ENCODE data around the gene ROBO2. TPM values are rescaled to one million over a fixed set of nuclear protein-coding genes. Genes with fewer than 3 reads are reported as not detected.

ROBO2 gene
- total and polyA plus RNA-seq, 10 of the 15 experiments (the other 5 are each of a cell fraction or from before 2014, with no cell fraction given): 0.22 to 2.5 (median 0.81) TPM

GRCh38 chr3:77626157-77626556, 586.3 kb downstream of the ROBO2 start (continued):
- no peak for TF ChIP-seq WRNIP1 (IDR thresholded peaks at IDR 0.05; ENCODE audit: borderline replicate concordance, low read depth, low read length)
- no peak for TF ChIP-seq MTA3 (IDR thresholded peaks at IDR 0.05; ENCODE audit: borderline replicate concordance, low read length)
- TF ChIP-seq POLR2AphosphoS2 (IDR thresholded peaks at IDR 0.05; ENCODE audit: low read depth, low read length): no peak
- no peak for TF ChIP-seq CUX1 (IDR thresholded peaks at IDR 0.05; ENCODE audit: insufficient replicate concordance, low read depth, low read length)
- no peak for TF ChIP-seq YBX1 (IDR thresholded peaks at IDR 0.05)
- TF ChIP-seq, protein P1, sequence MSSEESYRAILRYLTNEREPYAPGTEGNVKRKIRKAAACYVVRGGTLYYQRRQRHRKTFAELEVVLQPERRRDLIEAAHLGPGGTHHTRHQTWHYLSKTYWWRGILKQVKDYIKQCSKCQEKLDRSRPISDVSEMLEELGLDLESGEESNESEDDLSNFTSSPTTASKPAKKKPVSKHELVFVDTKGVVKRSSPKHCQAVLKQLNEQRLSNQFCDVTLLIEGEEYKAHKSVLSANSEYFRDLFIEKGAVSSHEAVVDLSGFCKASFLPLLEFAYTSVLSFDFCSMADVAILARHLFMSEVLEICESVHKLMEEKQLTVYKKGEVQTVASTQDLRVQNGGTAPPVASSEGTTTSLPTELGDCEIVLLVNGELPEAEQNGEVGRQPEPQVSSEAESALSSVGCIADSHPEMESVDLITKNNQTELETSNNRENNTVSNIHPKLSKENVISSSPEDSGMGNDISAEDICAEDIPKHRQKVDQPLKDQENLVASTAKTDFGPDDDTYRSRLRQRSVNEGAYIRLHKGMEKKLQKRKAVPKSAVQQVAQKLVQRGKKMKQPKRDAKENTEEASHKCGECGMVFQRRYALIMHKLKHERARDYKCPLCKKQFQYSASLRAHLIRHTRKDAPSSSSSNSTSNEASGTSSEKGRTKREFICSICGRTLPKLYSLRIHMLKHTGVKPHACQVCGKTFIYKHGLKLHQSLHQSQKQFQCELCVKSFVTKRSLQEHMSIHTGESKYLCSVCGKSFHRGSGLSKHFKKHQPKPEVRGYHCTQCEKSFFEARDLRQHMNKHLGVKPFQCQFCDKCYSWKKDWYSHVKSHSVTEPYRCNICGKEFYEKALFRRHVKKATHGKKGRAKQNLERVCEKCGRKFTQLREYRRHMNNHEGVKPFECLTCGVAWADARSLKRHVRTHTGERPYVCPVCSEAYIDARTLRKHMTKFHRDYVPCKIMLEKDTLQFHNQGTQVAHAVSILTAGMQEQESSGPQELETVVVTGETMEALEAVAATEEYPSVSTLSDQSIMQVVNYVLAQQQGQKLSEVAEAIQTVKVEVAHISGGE (CRISPR knock-in tag; IDR thresholded peaks at IDR 0.05): no peak
- no peak for TF ChIP-seq ZSCAN29 (IDR thresholded peaks at IDR 0.05)
- no peak for TF ChIP-seq RCOR1 (conservative IDR thresholded peaks at IDR 0.05; ENCODE audit: low read depth, low read length)
- no peak for TF ChIP-seq NFYB (IDR thresholded peaks at IDR 0.05; ENCODE audit: insufficient read depth, low read depth, low read length)
- no peak for TF ChIP-seq USF1 (IDR thresholded peaks at IDR 0.05; ENCODE audit: borderline replicate concordance, extremely low read length, insufficient read depth, low read depth, low read length)
- TF ChIP-seq TAF1 (IDR thresholded peaks at IDR 0.05; ENCODE audit: borderline replicate concordance, low read depth, low read length): no peak

All from GM12878 (cell line).